Measurements from ENCODE around the gene HAS3.
"Not testable (repeated sequence)": the region's sequence is repeated elsewhere in the genome, so short reads cannot be mapped to it uniquely, and the experiment has no call there.

HAS3 gene

GRCh38 chr16:69105501-69106361 is at the start of gene HAS3:
Gene HAS3, plus strand, starts transcription at chr16:69105653. Its CDS starts 3,743 bp downstream, at chr16:69109396.
- DNase-seq (ENCODE audit: low spot score) = no peak

- no peak for DNase-seq (ENCODE audit: low spot score)
These were observed 49.5 kb upstream of the HAS3 start for GRCh38 chr16:69055980-69056379.

GRCh38 chr16:69056421-69056820 is 49.0 kb upstream of the HAS3 start:
- DNase-seq (ENCODE audit: low spot score) = no peak

- no peak for DNase-seq (ENCODE audit: low spot score)
These were observed 47.8 kb upstream of the HAS3 start for GRCh38 chr16:69057400-69058378.

GRCh38 chr16:69063491-69063890 is 42.0 kb upstream of the HAS3 start:
- not testable (repeated sequence) for DNase-seq (ENCODE audit: low spot score)

- no peak for DNase-seq (ENCODE audit: low spot score)
These were observed 41.2 kb upstream of the HAS3 start for GRCh38 chr16:69064124-69064763.

- no peak for DNase-seq (ENCODE audit: low spot score)
These were observed 40.6 kb upstream of the HAS3 start for GRCh38 chr16:69064764-69065313.

GRCh38 chr16:69069504-69069903 is 35.9 kb upstream of the HAS3 start:
- no peak for DNase-seq (ENCODE audit: low spot score)

GRCh38 chr16:69071036-69071435 is 34.4 kb upstream of the HAS3 start:
- no peak for DNase-seq (ENCODE audit: low spot score)

GRCh38 chr16:69072640-69072974 is 32.8 kb upstream of the HAS3 start:
- DNase-seq (ENCODE audit: low spot score) = no peak

GRCh38 chr16:69073181-69073702 is 32.2 kb upstream of the HAS3 start:
- no peak for DNase-seq (ENCODE audit: low spot score)

- DNase-seq (ENCODE audit: low spot score) = no peak
These were observed 28.2 kb upstream of the HAS3 start for GRCh38 chr16:69077251-69077650.

- DNase-seq (ENCODE audit: low spot score) = no peak
These were observed 27.4 kb upstream of the HAS3 start for GRCh38 chr16:69078073-69078472.

GRCh38 chr16:69079697-69080096 is 25.8 kb upstream of the HAS3 start:
- no peak for DNase-seq (ENCODE audit: low spot score)

GRCh38 chr16:69083306-69083941 is 22.0 kb upstream of the HAS3 start:
- DNase-seq (ENCODE audit: low spot score) = no peak

- DNase-seq (ENCODE audit: low spot score) = no peak
These were observed 21.2 kb upstream of the HAS3 start for GRCh38 chr16:69084289-69084688.

GRCh38 chr16:69085032-69085695 is 20.3 kb upstream of the HAS3 start:
- DNase-seq (ENCODE audit: low spot score) = no peak

GRCh38 chr16:69087161-69087581 is 18.3 kb upstream of the HAS3 start:
- no peak for DNase-seq (ENCODE audit: low spot score)

GRCh38 chr16:69088684-69089083 is 16.8 kb upstream of the HAS3 start:
- DNase-seq (ENCODE audit: low spot score) = no peak

- DNase-seq (ENCODE audit: low spot score) = peak; percentile 35
These were observed 16.2 kb upstream of the HAS3 start for GRCh38 chr16:69089091-69089910.
